Hepatocyte (in vitro differentiated cells): ENCODE results near the gene RNF222.

Experiments used
- CTCF ChIP-seq: fragments of 200-600 bp; sonication (generic); IDR thresholded peaks from 2 replicates; pipeline ENCODE4 v1.5.1; 2016; ENCODE audit warnings: antibody characterized with exemption, mild to moderate bottlenecking; ENCODE audit not compliant: poor library complexity
- EZH2 ChIP-seq: fragments of 200-600 bp; sonication (generic); IDR thresholded peaks from 2 replicates; pipeline ENCODE4 v1.6.1; 2016; ENCODE audit warnings: antibody characterized with exemption, mild to moderate bottlenecking, borderline replicate concordance

- TF ChIP-seq CTCF (no peak), EZH2 (no peak)
These were observed 37.9 kb upstream of the RNF222 start, which contains the start of gene NDEL1 for GRCh38 chr17:8435245-8436168.
